CD4-positive, alpha-beta memory T cell (primary cell): ENCODE measurements around the gene MED16. TPM values are rescaled to one million over a fixed set of nuclear protein-coding genes. Genes with fewer than 3 reads are reported as not detected.

Source experiments
- CTCF ChIA-PET: fragments of 350-600 bp; sonication (Branson Sonifier 250); formaldehyde crosslinking; loops from one replicate; lab custom pipeline; 2021; ENCODE audit warnings: inconsistent platforms; ENCODE audit not compliant: partially characterized antibody; lab: Charles Lee
- POLR2A ChIA-PET: fragments of 350-600 bp; sonication (Branson Sonifier 250); formaldehyde crosslinking; loops from one replicate; lab custom pipeline; 2021; ENCODE audit not compliant: partially characterized antibody; lab: Charles Lee
- DNase-seq, 5 donors: peaks; one replicate each; pipeline versions ENCODE4 v3.0.0 to v3.0.0-alpha.2; 2020 to 2022; ENCODE audit warnings: mixed read lengths in 1 of 5
- H3K27ac ChIP-seq: one replicate; pipeline ENCODE4 v1.7.0; 2013; ENCODE audit warnings: low read depth, low read length
- H3K27me3 ChIP-seq: 2 replicates; pipeline ENCODE4 v1.7.0; 2013; ENCODE audit warnings: mild to moderate bottlenecking, low read length, moderate library complexity; ENCODE audit not compliant: insufficient read depth
- H3K36me3 ChIP-seq: 2 replicates; pipeline ENCODE4 v1.7.0; 2013; ENCODE audit warnings: mild to moderate bottlenecking, low read length, moderate library complexity; ENCODE audit not compliant: insufficient read depth
- H3K4me1 ChIP-seq: 2 replicates; pipeline ENCODE4 v1.7.0; 2013; ENCODE audit warnings: mild to moderate bottlenecking, low read length, moderate library complexity; ENCODE audit not compliant: insufficient read depth
- H3K4me3 ChIP-seq, 2 donors: one replicate each; pipeline ENCODE4 v1.7.0; 2013; ENCODE audit warnings: low read length in 2 of 2, mild to moderate bottlenecking in 1 of 2
- H3K9me3 ChIP-seq, 2 donors: one replicate each; pipeline ENCODE4 v1.7.0; 2013; ENCODE audit warnings: low read length in 2 of 2, control low read depth in 1 of 2; ENCODE audit not compliant: control insufficient read depth in 1 of 2
- H3K27ac Mint-ChIP-seq, 7 donors: one replicate each; pipeline ENCODE4 v1.8.0; 2020 to 2021; ENCODE audit warnings: mixed read lengths in 7 of 7, mild to moderate bottlenecking in 6 of 7, inconsistent platforms in 3 of 7, moderate library complexity in 3 of 7
- H3K27me3 Mint-ChIP-seq, 2 donors: one replicate each; pipeline ENCODE4 v1.8.0; 2020 to 2021; ENCODE audit warnings: mixed read lengths in 2 of 2
- H3K36me3 Mint-ChIP-seq, 2 donors: one replicate each; pipeline ENCODE4 v1.8.0; 2020 to 2021; ENCODE audit warnings: mixed read lengths in 2 of 2, inconsistent platforms in 1 of 2, mild to moderate bottlenecking in 1 of 2
- H3K4me1 Mint-ChIP-seq, 4 donors: one replicate each; pipeline ENCODE4 v1.8.0; 2020 to 2021; ENCODE audit warnings: mixed read lengths in 4 of 4, mild to moderate bottlenecking in 1 of 4
- H3K4me3 Mint-ChIP-seq, 8 donors: one replicate each; pipeline ENCODE4 v1.8.0; 2020 to 2021; ENCODE audit warnings: mixed read lengths in 8 of 8, mild to moderate bottlenecking in 7 of 8, moderate library complexity in 6 of 8, inconsistent platforms in 3 of 8
- H3K9me3 Mint-ChIP-seq, 8 donors: one replicate each; pipeline ENCODE4 v1.8.0; 2020 to 2021; ENCODE audit warnings: mixed read lengths in 8 of 8, mild to moderate bottlenecking in 5 of 8, inconsistent platforms in 3 of 8, moderate library complexity in 1 of 8
- intact Hi-C: fragments of 100-400 bp; cut with micrococcal nuclease; formaldehyde crosslinking; loops from one replicate; pipeline ENCODE4 v1.15.1; 2023
- polyA plus RNA-seq, 2 donors: library from polyadenylated mRNA; unstranded; fragments of 300-500 nt; fragmentation: Illumina TruSeq; gene quantifications; one replicate each; pipeline ENCODE4 v1.2.3, GENCODE V29; 2021
- total RNA-seq, 2 experiments: library from RNA; stranded (reverse); gene quantifications; one replicate each; pipeline ENCODE4 v1.2.3, GENCODE V29; 2021

Gene MED16
- total and polyA plus RNA-seq, 4 experiments from 2014 or later = 48.6 to 125 (median 70.0) TPM

DNA sequence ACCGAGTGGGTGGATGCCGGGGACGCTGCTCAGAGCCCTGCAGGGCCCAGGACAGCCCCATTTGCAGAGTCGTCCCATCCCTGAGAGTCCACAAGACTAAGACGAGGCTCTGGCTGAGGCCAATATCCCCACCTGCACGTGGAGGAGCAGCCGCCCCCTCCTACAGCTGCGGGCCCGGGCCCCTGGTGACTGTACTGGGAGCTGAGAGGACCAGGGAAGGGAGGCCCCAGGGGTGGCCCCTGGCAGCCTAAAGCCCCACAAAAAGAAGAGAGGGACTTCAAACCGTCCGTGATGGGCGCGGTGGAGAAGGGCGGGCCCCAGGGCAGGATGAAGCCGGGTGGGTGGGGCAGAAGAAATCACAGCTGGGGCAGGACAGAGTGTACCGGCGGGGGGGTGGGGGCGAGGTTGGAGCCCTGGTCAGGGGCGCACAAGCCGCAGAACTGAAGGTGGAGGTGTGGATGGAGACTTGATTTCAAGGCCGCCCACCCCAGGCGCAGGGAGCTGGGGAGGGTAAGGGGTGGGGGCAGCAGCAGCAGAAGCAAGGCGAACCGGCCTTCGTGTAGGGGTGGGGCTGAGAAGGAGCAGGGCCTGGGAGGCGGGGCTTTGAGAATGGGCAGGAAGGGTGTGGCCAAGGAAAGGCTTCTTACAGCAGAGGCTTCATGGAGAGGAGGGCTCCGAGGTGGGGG lies 20.6 kb downstream of the MED16 start:
- Mint-ChIP-seq H3K4me1 (peaks cover 4 to 16% (median 9%) of the 10 kb centered on the region in 4 donors), H3K27me3 (no peaks in the 10 kb centered on the region), H3K27ac (peak overlapping the region; percentile 88 to 98 (median 97)), H3K9me3 (peaks cover 0 to 8% (median 0%) of the 10 kb centered on the region in 8 donors), H3K4me3 (peak overlapping the region; percentile 75 to 92 (median 84)), H3K36me3 (peaks cover 5 to 23% of the 10 kb centered on the region in 2 donors)
- POLR2A ChIA-PET = interaction anchor here (0.6 to 5.2 kb wide), 17 partner anchors 9 to 403 kb away, joined by 3 to 41 read pairs (median 5); partner anchors contain the start of genes ABCA7, ARHGAP45, CIRBP and FAM174C
- DNase-seq = peak; percentile 84 to 93 (median 91)
- peak overlapping the region in 1 of 2 donors; percentile 51 for H3K4me3 ChIP-seq
- H3K36me3 ChIP-seq = peaks cover 7% of the 10 kb centered on the region
- peaks cover 13% of the 10 kb centered on the region for H3K4me1 ChIP-seq
- H3K27ac ChIP-seq = peak overlapping the region; percentile 55
- intact Hi-C loops = loop anchor here (1.0 kb wide), 3 partner anchors 10 to 37 kb away; partner anchors contain the start of genes MED16 and RNU6-9
- H3K9me3 ChIP-seq = no peaks in the 10 kb centered on the region
- no peaks in the 10 kb centered on the region for H3K27me3 ChIP-seq
- CTCF ChIA-PET = interaction anchor here (1.2 to 2.4 kb wide), 4 partner anchors 9 to 49 kb away, joined by 3 to 4 read pairs (median 4); no protein-coding TSS in a partner anchor

DNA sequence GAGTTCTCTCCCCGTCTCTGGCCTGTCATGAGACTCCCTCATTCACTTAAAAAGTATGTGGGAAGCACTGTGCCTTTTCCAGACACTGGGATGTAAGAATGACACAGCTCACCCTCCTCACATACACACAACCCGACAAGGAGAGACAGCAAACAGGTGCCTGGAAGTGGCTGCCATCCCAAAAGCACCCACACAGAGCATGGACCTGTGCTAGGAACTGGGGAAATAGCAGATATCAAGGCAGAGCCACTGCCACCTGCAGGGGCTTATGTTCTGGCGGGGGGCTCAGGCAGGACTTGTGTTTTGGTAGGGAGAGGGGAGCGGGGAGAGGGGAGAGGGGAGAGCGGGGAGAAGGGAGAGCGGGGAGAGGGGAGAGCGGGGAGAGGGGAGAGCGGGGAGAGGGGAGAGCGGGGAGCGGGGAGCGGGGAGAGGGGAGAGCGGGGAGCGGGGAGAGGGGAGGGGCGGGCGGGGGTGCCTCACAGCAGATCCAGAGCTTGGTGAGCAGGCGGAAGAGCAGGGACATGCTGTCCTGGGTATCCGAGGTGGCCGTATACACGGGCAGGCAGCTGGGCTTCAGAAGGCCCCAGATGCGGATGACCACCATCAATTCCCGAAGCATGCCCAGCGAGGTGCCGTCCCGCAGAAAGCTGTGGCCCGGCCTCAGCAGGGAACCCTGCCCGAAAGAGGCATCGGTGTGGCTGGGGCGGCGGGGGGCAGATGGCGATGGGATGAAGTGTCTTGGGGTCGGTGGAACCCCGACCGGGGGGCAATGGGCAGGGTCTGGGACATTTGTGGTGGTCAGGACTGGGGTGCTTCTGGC lies 21.3 kb downstream of the MED16 start:
- Histone ChIP-seq H3K9me3 (no peaks in the 10 kb centered on the region), H3K27ac (peak overlapping the region; percentile 55), H3K36me3 (peaks cover 7% of the 10 kb centered on the region), H3K4me1 (peaks cover 13% of the 10 kb centered on the region), H3K27me3 (no peaks in the 10 kb centered on the region), H3K4me3 (peak overlapping the region in 1 of 2 donors; percentile 51)
- Mint-ChIP-seq H3K4me3 (peak overlapping the region in 7 of 8 donors; percentile 75 to 92 (median 83)), H3K27ac (peak overlapping the region; percentile 65 to 97 (median 94)), H3K4me1 (peaks cover 4 to 16% (median 9%) of the 10 kb centered on the region in 4 donors), H3K36me3 (peaks cover 7 to 23% of the 10 kb centered on the region in 2 donors), H3K27me3 (no peaks in the 10 kb centered on the region), H3K9me3 (peaks cover 0 to 8% (median 0%) of the 10 kb centered on the region in 8 donors)
- CTCF ChIA-PET = interaction anchor here (1.2 to 2.4 kb wide), 3 partner anchors 36 to 50 kb away, joined by 3 to 4 read pairs (median 4); no protein-coding TSS in a partner anchor
- POLR2A ChIA-PET = interaction anchor here (1.0 to 5.2 kb wide), 14 partner anchors 8 to 398 kb away, joined by 3 to 41 read pairs (median 6); partner anchors contain the start of genes ABCA7, CIRBP, MED16 and PTBP1
- intact Hi-C loops = loop anchor here (1.0 kb wide), 3 partner anchors 9 to 38 kb away; partner anchors contain the start of genes MED16 and RNU6-9
- DNase-seq = peak in 1 of 5 donors; percentile 23

DNA sequence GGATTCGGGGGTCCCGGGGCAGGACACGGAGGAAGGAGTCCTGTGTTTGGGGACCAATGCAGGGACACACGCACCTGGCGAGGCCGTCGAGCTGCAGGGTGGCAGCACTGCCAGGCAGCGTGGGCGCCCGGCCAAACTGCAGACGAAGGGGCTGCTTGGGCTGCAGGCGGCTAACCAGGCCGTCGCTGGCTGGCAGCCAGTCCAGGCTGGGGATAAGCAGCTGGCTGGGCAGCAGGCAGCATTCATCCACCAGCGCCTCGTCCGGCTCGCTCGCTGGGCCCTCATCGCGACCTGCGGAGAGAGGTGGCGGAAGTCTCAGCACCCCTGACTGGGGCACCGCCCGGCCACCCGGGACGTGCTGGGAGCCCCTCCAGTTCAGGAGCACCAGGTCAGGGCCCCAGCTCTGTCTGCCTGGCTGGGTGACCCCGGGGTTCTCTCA lies 22.0 kb downstream of the MED16 start:
- no peaks in the 10 kb centered on the region for H3K27me3 ChIP-seq
- peaks cover 7% of the 10 kb centered on the region for H3K36me3 ChIP-seq
- DNase-seq = no peak
- intact Hi-C loops = no loop called here
- Mint-ChIP-seq H3K36me3 (peaks cover 7 to 21% of the 10 kb centered on the region in 2 donors), H3K27ac (peak overlapping the region in 1 of 7 donors; percentile 71), H3K4me3 (no peak overlapping the region), H3K4me1 (peaks cover 4 to 16% (median 9%) of the 10 kb centered on the region in 4 donors), H3K27me3 (no peaks in the 10 kb centered on the region), H3K9me3 (peaks cover 0 to 8% (median 0%) of the 10 kb centered on the region in 8 donors)
- no peak overlapping the region for H3K4me3 ChIP-seq
- POLR2A ChIA-PET = interaction anchor here (1.9 to 5.2 kb wide), 2 partner anchors 8 to 39 kb away, joined by 15 to 41 read pairs; no protein-coding TSS in a partner anchor
- peaks cover 13% of the 10 kb centered on the region for H3K4me1 ChIP-seq
- no peak overlapping the region for H3K27ac ChIP-seq
- no peaks in the 10 kb centered on the region for H3K9me3 ChIP-seq
- CTCF ChIA-PET = interaction anchor here (2.4 kb wide), 1 partner anchor 45 kb away, joined by 4 read pairs; no protein-coding TSS in a partner anchor

DNA sequence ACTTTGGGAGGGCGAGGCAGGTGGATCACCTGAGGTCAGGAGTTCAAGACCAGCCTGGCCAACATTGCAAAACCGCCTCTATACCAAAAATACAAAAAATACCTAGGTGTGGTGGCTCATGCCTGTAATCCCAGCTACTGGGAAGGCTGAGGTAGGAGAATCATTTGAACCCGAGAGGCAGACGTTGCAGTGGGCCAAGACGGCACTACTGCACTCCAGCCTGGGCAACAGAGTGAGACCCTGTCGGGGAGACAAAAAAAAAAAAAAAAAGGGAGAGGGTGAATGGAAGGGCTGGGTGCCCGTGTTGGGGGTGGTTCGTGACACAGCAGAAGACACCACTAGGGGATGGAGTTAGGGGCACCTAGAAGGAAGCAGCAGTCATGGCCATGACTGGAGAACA lies 22.7 kb downstream of the MED16 start:
- no peaks in the 10 kb centered on the region for H3K9me3 ChIP-seq
- CTCF ChIA-PET = interaction anchor here (2.4 kb wide), 1 partner anchor 46 kb away, joined by 4 read pairs; no protein-coding TSS in a partner anchor
- peaks cover 0 to 8% (median 0%) of the 10 kb centered on the region in 8 donors for H3K9me3 Mint-ChIP-seq
- H3K4me1 ChIP-seq = peaks cover 13% of the 10 kb centered on the region
- H3K27me3 ChIP-seq = no peaks in the 10 kb centered on the region
- peaks cover 7 to 24% of the 10 kb centered on the region in 2 donors for H3K36me3 Mint-ChIP-seq
- no peak for DNase-seq
- H3K27me3 Mint-ChIP-seq = no peaks in the 10 kb centered on the region
- intact Hi-C loops = no loop called here
- H3K27ac ChIP-seq = no peak overlapping the region
- no peak overlapping the region for H3K4me3 ChIP-seq
- POLR2A ChIA-PET = interaction anchor here (3.6 kb wide), 1 partner anchor 39 kb away, joined by 16 read pairs; no protein-coding TSS in a partner anchor
- H3K36me3 ChIP-seq = peaks cover 7% of the 10 kb centered on the region
- peak overlapping the region in 3 of 8 donors; percentile 29 to 67 (median 51) for H3K4me3 Mint-ChIP-seq
- H3K27ac Mint-ChIP-seq = peak overlapping the region in 5 of 7 donors; percentile 36 to 96 (median 77)
- peaks cover 4 to 16% (median 9%) of the 10 kb centered on the region in 4 donors for H3K4me1 Mint-ChIP-seq

DNA sequence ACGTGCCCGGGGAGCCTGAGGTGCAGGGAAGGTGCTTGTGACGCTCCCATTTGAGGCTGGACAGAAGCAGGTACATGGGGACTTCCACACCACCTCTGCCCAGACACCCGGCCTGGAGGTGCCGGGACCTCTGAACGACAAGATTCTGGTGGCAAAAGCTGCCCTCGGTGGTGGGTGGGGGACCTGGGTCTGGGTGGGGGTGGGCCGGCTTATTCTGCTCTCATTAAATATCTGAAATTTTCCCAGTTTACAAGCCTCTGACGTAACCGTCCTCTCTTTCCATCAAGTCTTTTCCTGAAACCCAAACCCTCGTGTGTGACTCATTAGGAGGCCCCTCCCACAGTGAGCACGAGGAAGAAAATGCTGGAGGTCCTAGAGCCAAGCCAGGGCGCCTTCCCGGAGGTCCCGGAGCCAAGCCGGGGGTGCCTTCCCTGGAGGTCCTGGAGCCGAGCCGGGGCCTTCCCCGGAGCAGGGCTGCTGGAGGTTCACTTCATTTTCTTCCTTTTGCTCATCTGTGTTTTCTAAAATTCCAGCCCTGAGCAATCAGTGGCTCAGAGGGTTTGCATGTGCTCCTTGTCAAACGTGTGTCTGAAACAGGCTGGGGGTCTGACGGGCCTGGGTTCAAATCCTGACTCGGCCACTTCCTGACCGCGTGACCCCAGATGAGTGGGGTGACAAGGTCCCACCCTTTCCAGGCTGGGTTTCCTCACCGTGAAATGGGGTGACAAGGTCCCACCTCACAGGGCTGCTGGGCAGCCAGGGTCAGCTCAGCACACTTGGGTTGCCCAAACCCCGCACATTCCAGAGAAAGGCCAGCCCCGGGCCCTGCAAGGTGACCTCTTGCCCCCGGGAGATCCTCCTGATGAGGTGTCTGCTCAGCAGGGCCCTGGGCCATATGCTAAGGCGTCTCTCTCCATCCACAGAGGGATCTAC lies 23.5 kb downstream of the MED16 start:
- no peak for DNase-seq
- ChIA-PET POLR2A (interaction anchor here (3.6 kb wide), 1 partner anchor 40 kb away, joined by 16 read pairs; no protein-coding TSS in a partner anchor), CTCF (no interaction called here)
- Histone ChIP-seq H3K36me3 (peaks cover 7% of the 10 kb centered on the region), H3K4me1 (peaks cover 13% of the 10 kb centered on the region), H3K27ac (no peak overlapping the region), H3K9me3 (no peaks in the 10 kb centered on the region), H3K27me3 (no peaks in the 10 kb centered on the region), H3K4me3 (no peak overlapping the region)
- intact Hi-C loops = no loop called here
- Mint-ChIP-seq H3K9me3 (peaks cover 0 to 8% (median 0%) of the 10 kb centered on the region in 8 donors), H3K27ac (peak overlapping the region in 2 of 7 donors; percentile 32 to 96), H3K36me3 (peaks cover 7 to 24% of the 10 kb centered on the region in 2 donors), H3K4me3 (peak overlapping the region in 2 of 8 donors; percentile 49 to 67), H3K4me1 (peaks cover 5 to 20% (median 11%) of the 10 kb centered on the region in 4 donors), H3K27me3 (no peaks in the 10 kb centered on the region)
